Cardiac muscle cell (in vitro differentiated cells and primary cell): ENCODE data around the gene AKAP9. TPM values are rescaled to one million over a fixed set of nuclear protein-coding genes. Genes with fewer than 3 reads are reported as not detected.

Experiments
- DNase-seq, 2 donors: peaks; one replicate each; pipeline versions ENCODE4 v3.0.0 to v3.0.0-alpha.2; 2010 to 2017; ENCODE audit warnings: low read depth in 1 of 2, low spot score in 1 of 2
- H3K27ac ChIP-seq: fragments of 200-600 bp; sonication (generic); 2 replicates; pipeline ENCODE4 v1.5.1; 2016
- H3K27me3 ChIP-seq: fragments of 200-600 bp; sonication (generic); 2 replicates; pipeline ENCODE4 v1.6.0; 2016; ENCODE audit warnings: control low read depth
- H3K36me3 ChIP-seq: fragments of 200-600 bp; sonication (generic); 2 replicates; pipeline ENCODE4 v1.5.1; 2016; ENCODE audit warnings: control low read depth
- H3K4me1 ChIP-seq: fragments of 200-600 bp; sonication (generic); 2 replicates; pipeline ENCODE4 v1.8.1; 2017; ENCODE audit warnings: low read depth, mild to moderate bottlenecking, mixed run types
- H3K4me3 ChIP-seq: fragments of 200-600 bp; sonication (generic); 2 replicates; pipeline ENCODE4 v1.5.1; 2016; ENCODE audit warnings: mild to moderate bottlenecking
- H3K9me3 ChIP-seq: fragments of 200-600 bp; sonication (generic); 2 replicates; pipeline ENCODE4 v1.5.1; 2017; ENCODE audit warnings: low read depth, mild to moderate bottlenecking, control low read depth
- polyA plus RNA-seq: library from polyadenylated mRNA; unstranded; fragments of >200 nt; fragmentation: Nextera tagmentation; extraction: Ambion mirVana; gene quantifications from 2 replicates; pipeline ENCODE4 v1.2.1, GENCODE V29; 2016
- total RNA-seq: library from RNA; depleted of rRNA; stranded (reverse); fragments of >200 nt; gene quantifications from 2 replicates; pipeline ENCODE4 v1.2.3, GENCODE V29; 2016
- TF ChIP-seq, protein P1 (sequence below): IDR thresholded peaks from 2 replicates; pipeline ENCODE4 v1.5.1; 2012; ENCODE audit warnings: low read depth, mild to moderate bottlenecking, low read length

AKAP9 gene
- total and polyA plus RNA-seq, 2 experiments from 2014 or later, result 41.4 to 57.1 TPM

DNA sequence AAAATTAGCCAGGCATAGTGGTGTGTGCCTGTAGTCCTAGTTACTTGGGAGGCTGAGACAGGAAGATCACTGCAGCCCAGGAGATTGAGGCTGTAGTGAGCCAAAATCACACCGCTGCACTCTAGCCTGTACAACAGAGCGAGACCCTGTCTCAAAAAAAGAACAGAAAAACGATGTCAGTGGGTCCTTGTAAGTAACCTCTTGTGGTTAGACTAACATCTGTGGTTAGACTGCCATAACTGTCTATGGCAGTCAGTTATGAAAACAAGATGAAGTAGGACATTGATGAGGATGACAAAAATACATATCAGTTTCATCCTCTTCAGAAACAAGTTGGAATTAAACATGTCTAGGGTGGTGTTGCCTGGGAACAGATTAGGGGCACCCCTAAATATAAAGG is 53.3 kb downstream of the AKAP9 start:
- no peak overlapping the region for H3K4me3 ChIP-seq
- DNase-seq, result no peak
- H3K36me3 ChIP-seq, result peaks cover 50% of the 10 kb centered on the region
- H3K27me3 ChIP-seq, result no peaks in the 10 kb centered on the region
- H3K27ac ChIP-seq, result no peak overlapping the region
- TF ChIP-seq, protein P1, sequence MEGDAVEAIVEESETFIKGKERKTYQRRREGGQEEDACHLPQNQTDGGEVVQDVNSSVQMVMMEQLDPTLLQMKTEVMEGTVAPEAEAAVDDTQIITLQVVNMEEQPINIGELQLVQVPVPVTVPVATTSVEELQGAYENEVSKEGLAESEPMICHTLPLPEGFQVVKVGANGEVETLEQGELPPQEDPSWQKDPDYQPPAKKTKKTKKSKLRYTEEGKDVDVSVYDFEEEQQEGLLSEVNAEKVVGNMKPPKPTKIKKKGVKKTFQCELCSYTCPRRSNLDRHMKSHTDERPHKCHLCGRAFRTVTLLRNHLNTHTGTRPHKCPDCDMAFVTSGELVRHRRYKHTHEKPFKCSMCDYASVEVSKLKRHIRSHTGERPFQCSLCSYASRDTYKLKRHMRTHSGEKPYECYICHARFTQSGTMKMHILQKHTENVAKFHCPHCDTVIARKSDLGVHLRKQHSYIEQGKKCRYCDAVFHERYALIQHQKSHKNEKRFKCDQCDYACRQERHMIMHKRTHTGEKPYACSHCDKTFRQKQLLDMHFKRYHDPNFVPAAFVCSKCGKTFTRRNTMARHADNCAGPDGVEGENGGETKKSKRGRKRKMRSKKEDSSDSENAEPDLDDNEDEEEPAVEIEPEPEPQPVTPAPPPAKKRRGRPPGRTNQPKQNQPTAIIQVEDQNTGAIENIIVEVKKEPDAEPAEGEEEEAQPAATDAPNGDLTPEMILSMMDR, result no peak
- no peaks in the 10 kb centered on the region for H3K4me1 ChIP-seq
- no peaks in the 10 kb centered on the region for H3K9me3 ChIP-seq

DNA sequence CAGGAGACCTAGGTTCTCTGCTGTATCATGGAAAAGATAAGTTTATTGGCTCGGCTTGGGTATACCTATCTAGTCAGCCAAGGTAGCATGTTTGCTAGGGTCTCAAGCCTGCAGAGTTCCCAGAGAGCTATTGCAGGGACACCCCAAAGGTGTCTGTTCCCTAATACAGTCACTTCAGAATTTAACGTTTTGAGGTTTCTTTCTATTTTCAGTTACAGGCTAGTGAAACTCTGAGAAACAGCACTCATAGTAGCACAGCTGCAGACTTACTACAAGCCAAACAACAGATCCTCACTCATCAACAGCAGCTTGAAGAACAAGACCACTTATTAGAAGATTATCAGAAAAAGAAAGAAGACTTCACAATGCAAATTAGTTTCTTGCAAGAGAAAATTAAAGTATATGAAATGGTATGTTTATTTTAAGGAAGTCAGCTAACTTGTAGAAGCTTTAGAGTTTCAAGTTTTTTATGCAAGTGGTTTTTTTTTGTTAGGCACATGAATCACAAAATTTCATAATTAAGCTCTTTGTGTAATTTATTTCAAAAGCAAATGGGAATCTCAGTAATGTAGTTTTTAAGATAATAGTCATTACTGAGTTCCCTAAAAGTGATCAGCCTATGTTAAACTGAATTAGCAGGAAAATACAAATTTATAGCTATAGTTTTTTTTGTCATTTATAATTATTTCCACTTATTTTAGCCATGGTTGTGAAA is 54.9 kb downstream of the AKAP9 start:
- no peak for DNase-seq
- peaks cover 47% of the 10 kb centered on the region for H3K36me3 ChIP-seq
- peaks cover 15% of the 10 kb centered on the region for H3K4me1 ChIP-seq
- TF ChIP-seq, protein P1, result no peak
- H3K9me3 ChIP-seq, result no peaks in the 10 kb centered on the region
- H3K4me3 ChIP-seq, result no peak overlapping the region
- H3K27me3 ChIP-seq, result no peaks in the 10 kb centered on the region
- no peak overlapping the region for H3K27ac ChIP-seq

DNA sequence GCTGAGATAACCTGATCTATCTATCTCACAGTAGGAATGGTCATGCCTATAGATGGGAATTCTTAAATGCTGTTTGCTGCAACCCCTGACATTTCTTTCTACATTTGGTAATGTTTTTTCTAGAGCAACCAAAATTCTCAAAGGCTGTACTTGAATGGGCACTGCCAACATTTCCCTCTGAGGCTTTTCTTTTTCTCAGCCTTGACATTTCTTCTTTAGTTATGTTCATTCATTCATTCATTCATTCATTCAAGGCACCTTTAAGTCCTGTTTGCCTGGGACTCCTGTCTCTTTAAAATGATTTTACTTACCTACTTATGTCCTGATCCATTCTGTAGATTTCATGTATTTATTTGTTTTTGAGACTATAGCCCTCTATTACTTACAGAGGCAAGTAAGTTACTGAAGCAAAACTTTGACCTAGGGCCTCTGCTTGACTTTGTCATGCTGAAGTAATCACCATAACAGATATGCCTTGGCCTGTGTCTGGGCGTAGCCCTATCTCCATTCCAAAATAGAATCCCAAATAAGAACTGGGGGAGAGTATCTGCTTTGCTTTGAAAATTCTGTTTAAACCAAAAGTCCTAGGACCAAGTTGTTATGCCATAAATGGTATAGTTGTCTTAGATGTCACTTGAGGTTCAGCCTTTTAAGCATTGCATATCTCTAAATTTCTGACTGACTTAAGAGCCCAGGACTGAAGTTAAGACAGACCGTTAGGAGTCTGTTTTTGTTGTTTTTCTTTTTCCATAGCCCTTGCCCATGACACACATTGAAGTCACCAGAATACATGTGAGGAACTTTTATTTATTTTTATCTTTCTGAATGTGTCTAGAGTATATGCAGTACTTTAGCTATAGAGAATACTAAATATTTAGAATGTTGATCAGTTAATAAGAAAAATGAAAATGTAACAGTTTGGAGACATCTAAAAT is 59.2 kb downstream of the AKAP9 start:
- no peaks in the 10 kb centered on the region for H3K27me3 ChIP-seq
- no peak overlapping the region for H3K4me3 ChIP-seq
- no peaks in the 10 kb centered on the region for H3K9me3 ChIP-seq
- peak in 1 of 2 donors; percentile 13 for DNase-seq
- H3K36me3 ChIP-seq, result peaks cover 35% of the 10 kb centered on the region
- TF ChIP-seq, protein P1, result no peak
- peak overlapping the region; percentile 82 for H3K27ac ChIP-seq
- H3K4me1 ChIP-seq, result peaks cover 17% of the 10 kb centered on the region

DNA sequence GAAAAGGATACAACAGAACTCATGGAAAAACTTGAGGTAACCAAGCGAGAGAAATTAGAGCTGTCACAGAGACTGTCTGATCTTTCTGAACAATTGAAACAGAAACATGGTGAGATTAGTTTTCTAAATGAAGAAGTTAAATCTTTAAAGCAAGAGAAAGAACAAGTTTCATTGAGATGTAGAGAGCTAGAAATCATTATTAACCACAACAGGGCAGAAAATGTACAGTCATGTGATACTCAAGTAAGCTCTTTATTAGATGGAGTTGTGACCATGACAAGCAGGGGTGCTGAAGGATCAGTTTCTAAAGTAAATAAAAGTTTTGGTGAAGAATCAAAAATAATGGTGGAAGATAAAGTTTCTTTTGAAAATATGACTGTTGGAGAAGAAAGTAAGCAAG is 62.1 kb downstream of the AKAP9 start:
- no peaks in the 10 kb centered on the region for H3K9me3 ChIP-seq
- TF ChIP-seq, protein P1, result no peak
- H3K27me3 ChIP-seq, result no peaks in the 10 kb centered on the region
- H3K4me1 ChIP-seq, result peaks cover 17% of the 10 kb centered on the region
- peaks cover 15% of the 10 kb centered on the region for H3K36me3 ChIP-seq
- H3K27ac ChIP-seq, result no peak overlapping the region
- no peak overlapping the region for H3K4me3 ChIP-seq
- no peak for DNase-seq

DNA sequence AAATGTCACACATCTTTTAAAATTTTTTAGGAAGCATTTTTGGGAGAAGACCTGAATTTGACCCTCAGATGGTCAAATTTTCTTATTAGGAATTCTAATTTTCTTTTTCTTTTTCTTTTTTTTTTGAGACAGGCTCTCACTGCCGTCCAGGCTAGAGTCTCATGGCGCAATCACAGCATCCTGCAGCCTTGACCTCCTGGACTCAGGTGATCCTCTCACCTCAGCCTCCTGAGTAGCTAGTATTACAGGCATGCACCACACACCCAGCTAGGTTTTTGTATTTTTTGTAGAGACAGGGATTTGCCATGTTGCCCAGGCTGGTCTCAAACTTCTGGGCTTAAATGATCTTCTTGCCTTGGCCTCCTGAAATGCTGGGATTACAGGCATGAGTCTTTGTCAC is 65.4 kb downstream of the AKAP9 start:
- TF ChIP-seq, protein P1, result no peak
- DNase-seq, result no peak
- H3K27ac ChIP-seq, result no peak overlapping the region
- H3K36me3 ChIP-seq, result peaks cover 18% of the 10 kb centered on the region
- no peaks in the 10 kb centered on the region for H3K27me3 ChIP-seq
- no peak overlapping the region for H3K4me3 ChIP-seq
- H3K4me1 ChIP-seq, result no peaks in the 10 kb centered on the region
- no peaks in the 10 kb centered on the region for H3K9me3 ChIP-seq
